Endometrial microvascular endothelial cells (primary cell): Measurements from ENCODE around the gene DPYSL3. TPM values are rescaled to one million over a fixed set of nuclear protein-coding genes. Genes with fewer than 3 reads are reported as not detected.

Experiments
- in situ Hi-C: cut with HindIII; loops from 2 replicates; pipeline ENCODE4 v1.10.0; 2017; ENCODE audit warnings: low sequenced_read_pairs, low pct_unique_long_range_greater_than_20kb; ENCODE audit errors: inconsistent ontology term
- total RNA-seq: library from RNA; depleted of rRNA; stranded (reverse); fragments of >200 nt; gene quantifications from one replicate; pipeline ENCODE4 v1.2.3, GENCODE V29; 2015; ENCODE audit errors: inconsistent ontology term

DPYSL3 gene
- total RNA-seq, 1 donor from 2014 or later = 67.1 TPM

GRCh38 chr5:147348451-147348850 is 161.4 kb downstream of the DPYSL3 start:
- in situ Hi-C loops = no loop called here

GRCh38 chr5:147348046-147348445 is 161.8 kb downstream of the DPYSL3 start:
- in situ Hi-C loops = no loop called here

- in situ Hi-C loops = no loop called here
Measured at GRCh38 chr5:147346006-147346561, 163.8 kb downstream of the DPYSL3 start.

- in situ Hi-C loops = no loop called here
Measured at GRCh38 chr5:147344861-147345260, 165.0 kb downstream of the DPYSL3 start.

- in situ Hi-C loops = no loop called here
Measured at GRCh38 chr5:147341345-147341744, 168.5 kb downstream of the DPYSL3 start.

GRCh38 chr5:147340941-147341340 is 168.9 kb downstream of the DPYSL3 start:
- in situ Hi-C loops = no loop called here
